Dermis blood vessel endothelial cell (primary cell): Measurements from ENCODE around the gene TTYH2. TPM values are rescaled to one million over a fixed set of nuclear protein-coding genes. Genes with fewer than 3 reads are reported as not detected.
"Not testable (repeated sequence)": the region's sequence is repeated elsewhere in the genome, so short reads cannot be mapped to it uniquely, and the experiment has no call there.

ENCODE experiments used
- DNase-seq: peaks from one replicate; pipeline ENCODE4 v3.0.0; 2010
- total RNA-seq: library from RNA; depleted of rRNA; stranded (reverse); fragments of >200 nt; gene quantifications from 2 replicates; pipeline ENCODE4 v1.2.3, GENCODE V29; 2014

The TTYH2 gene
- total RNA-seq, 1 donor from 2014 or later = 2.2 TPM

DNA sequence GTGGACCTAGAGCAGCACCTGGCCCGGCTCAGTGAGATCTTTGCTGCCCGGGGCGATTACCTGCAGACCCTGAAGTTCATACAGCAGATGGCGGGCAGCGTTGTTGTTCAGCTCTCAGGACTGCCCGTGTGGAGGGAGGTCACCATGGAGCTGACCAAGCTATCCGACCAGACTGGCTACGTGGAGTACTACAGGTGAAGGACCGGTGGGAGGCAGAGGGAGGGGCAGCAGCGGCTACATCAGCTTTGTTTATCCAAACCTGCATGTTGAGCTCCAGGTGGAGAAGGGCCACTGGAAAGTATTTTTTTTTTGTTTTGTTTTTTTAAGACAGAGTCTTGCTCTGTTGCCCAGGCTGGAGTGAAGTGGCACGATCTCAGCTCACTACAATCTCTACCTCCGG, 23.9 kb downstream of the TTYH2 start:
- no peak for DNase-seq

DNA sequence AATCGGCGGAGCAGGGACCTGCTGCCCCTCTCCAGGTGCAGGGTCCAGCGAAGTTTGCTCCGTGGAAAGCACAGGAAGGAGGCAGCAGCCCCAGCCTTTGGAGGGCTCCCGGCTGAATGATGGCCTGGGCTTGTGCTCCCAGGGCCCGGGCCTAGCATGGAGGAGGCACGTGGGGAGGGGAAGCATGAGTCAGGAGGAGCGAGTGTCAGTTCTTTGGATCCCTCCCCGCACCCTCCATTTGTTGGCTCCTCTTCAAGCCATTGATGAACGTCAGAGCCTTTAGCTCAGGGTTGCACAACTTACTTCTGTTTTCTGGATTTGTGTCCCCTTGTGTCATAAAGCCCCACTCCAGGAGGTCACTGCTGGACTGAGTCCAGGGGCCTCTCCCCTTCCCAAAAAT, 25.8 kb downstream of the TTYH2 start:
- DNase-seq = no peak

GRCh38 chr17:74240618-74241205, 27.3 kb downstream of the TTYH2 start:
- DNase-seq = no peak

DNA sequence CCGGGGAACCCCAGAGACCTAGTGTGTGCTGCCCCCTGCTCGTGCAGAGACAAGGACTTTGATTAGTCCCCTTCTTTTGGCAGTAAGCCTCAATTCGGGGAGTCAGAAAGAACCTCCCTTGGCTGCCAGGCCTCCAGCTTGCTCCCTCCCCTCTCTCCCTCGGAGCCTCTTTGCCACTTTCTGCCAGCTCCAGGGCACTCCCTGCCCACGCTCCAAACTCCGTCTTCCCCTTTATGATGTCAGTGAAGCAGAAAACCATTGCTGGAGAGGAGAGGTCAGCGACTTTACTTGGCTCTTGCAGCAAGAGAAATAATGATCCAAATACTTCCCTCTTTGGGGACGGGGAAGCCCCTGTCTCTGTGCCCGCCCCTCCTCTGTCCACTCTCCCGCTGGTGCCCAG, 28.1 kb downstream of the TTYH2 start:
- DNase-seq = no peak

GRCh38 chr17:74241847-74242246, 28.5 kb downstream of the TTYH2 start:
- no peak for DNase-seq

- no peak for DNase-seq
These were observed 29.8 kb downstream of the TTYH2 start for GRCh38 chr17:74243013-74243755.

DNA sequence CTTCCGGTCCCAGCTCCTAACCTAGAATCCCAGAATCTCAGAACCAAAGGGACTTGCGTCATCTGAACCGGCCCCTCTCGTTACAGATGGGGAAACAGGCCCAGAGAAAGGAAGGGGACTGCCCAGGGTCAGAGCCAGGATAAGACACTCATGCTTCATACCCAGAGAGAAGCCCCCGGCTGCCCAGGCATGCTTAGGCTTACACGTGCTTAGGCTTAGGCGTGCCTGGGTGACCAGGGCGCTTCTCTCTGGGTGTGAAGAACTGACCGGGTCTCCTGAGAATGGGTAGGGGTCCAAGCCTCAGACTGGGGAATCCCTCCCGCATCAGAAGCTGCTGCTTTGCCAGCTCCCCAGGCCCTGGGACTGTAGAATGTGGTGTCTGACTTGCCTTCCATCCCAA, 30.8 kb downstream of the TTYH2 start:
- no peak for DNase-seq

- DNase-seq = no peak
These were observed 31.2 kb downstream of the TTYH2 start for GRCh38 chr17:74244548-74244947.

- DNase-seq = no peak
These were observed 31.9 kb downstream of the TTYH2 start for GRCh38 chr17:74245145-74245831.

GRCh38 chr17:74245871-74246270, 32.5 kb downstream of the TTYH2 start:
- no peak for DNase-seq

- DNase-seq = no peak
These were observed 36.4 kb downstream of the TTYH2 start for GRCh38 chr17:74249590-74250270.

DNA sequence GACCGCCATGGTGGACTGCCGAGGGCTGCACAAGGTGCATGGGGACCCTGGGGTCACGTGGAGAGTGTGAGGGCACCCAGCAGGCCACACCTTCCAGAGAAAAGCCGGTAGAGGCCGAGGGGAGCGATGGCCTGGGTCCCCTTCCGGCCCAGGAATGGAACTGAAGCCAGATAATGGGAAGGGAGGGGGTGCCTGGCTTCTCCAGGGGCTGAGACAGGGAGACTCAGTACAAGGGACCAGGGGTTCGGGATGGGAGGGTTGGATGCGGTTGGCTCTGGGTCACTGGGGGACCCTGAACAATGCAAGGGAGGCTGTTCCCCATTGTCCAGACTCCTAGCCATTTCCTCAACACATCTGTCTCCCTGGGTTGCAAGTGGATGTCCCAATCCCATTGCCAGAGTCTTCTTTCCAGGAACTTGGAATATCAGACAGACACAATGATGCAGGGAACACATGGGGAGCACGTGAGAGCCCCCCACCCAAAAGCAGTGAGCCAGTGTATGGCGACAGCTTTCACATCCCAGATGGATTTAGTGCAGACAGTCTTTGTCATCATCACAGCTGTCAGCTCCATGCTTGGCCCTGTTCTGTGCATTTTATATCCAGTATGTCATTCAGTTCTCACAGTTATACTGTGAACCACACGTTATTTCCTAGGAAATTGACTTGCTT, 37.1 kb downstream of the TTYH2 start:
- DNase-seq = no peak

DNA sequence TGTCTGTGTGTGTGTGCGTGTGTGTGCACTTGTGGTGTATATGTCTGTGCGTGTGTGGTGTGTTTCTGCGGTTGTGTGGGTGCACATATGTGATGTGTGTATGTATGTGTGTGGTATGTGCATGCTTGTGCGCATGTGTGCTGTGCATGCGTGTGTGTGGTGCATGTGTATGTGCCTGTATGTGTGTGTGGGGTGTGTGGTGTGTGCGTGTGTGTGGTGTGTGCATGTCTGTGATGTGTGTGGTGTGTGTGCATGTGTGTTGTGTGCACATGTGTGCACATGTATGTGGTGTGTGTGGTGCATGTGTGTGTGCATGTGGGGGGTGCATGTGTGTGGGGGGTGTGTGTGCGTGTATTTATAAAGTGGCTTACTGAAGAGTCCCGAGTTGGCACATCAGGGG, 37.7 kb downstream of the TTYH2 start:
- no peak for DNase-seq

DNA sequence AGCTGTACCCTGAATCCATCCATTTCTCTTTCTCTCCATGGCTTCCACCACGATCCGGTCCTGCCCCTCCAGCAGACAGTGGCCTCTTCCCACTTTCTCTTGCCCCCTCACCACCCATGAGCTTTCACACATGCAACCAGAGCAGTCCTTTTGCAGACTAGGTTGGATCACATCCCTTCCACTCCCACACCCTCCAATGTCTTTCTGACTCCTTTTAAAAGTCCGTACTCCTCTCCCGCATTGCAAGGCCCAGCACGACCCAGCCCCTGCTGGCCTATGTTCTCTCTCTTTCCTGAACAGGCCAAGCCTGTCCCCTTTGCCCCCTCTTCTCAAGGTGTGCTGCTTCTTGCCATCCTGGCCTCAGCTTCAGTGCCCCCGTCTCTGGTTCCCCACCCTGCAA, 38.2 kb downstream of the TTYH2 start:
- DNase-seq = no peak

GRCh38 chr17:74252211-74252610, 38.8 kb downstream of the TTYH2 start:
- DNase-seq = no peak

DNA sequence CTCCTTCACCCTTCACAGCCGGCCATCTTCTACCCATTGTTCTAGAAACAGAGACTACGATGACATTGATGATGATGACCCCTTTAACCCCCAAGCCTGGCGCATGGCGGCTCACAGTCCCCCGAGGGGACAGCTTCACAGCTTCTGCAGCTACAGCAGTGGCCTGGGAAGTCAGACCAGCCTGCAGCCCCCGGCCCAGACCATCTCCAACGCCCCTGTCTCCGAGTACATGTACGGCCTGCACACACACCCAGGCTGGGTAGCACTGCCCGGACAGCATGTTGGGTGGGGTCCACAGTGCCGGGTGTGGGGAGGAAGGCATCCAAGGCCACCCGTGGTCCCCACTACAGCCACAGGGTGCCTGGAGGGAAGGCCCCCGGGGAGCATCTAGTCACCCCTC, 39.7 kb downstream of the TTYH2 start:
- DNase-seq = no peak

DNA sequence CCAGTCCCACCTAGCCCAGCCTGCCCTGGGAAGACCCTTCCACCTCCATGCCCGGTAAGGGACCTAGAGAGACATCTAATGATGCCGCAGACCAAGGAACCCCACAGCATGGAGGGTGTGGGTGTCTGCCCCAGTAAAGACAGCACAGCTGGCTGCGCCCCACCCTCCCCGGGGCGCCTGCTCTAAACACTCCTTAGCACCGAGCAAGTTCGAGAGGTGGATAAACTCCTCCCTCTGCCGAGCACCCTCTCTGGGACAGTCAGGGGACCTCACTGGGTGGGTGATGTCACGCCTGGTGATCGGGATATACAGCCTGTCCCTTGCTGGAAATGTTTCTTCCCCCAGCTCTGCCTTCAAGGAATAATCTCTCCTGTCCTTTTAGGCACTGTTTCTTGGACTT, 43.9 kb downstream of the TTYH2 start:
- no peak for DNase-seq

GRCh38 chr17:74259667-74260524, 46.5 kb downstream of the TTYH2 start:
- DNase-seq = no peak

DNA sequence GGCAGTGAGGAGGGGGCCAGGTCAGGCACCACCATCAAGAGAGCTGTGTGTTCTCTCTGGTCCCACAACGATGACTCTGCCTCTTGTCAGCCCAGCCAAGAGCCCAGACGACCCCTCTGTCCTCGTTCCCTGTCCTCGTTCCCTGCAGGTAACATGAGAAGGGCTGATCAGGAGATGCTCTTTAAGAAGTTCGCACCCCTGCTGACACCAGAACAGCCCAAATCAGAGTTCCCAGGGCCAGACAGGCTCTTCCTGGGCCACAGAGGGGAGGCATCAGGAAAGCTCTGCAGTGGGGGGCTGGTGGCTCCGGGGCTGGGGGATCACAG, 47.1 kb downstream of the TTYH2 start:
- no peak for DNase-seq

DNA sequence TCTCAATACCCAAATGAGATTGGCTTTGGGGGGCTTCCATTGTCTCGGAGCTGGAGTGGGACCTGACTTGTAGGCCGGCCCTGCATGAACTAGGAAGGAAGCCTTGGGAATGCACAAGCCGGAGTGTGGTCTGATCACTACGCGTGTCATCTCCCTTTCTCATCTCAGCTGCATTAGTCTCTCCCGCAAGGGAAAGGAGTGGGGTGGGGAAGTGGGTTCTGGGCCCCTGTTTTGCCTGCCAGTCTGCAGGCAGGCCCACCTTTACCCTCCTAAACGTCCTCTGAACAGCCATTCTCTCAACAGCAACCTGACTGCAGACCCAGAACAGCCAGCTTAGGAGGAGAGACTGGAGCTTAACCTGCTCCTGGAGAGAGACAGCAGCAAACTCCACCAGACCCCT, 49.2 kb downstream of the TTYH2 start:
- no peak for DNase-seq

DNA sequence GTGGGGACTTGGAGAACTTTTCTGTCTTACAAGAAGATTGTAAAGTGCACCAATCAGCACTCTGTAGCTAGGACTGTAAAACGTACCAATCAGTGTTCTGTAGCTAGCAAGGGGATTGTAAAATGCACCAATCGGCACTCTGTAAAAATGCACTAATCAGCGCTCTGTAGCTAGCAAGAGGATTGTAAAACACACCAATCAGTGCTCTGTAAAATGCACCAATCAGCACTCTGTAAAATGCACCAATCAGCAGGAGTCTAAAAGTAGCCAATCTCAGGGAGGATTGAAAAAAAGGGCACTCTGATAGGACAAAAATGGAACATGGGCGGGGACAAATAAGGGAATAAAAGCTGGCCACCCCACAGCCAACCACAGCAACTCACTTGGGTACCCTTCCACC, 53.7 kb downstream of the TTYH2 start:
- not testable (repeated sequence) for DNase-seq

DNA sequence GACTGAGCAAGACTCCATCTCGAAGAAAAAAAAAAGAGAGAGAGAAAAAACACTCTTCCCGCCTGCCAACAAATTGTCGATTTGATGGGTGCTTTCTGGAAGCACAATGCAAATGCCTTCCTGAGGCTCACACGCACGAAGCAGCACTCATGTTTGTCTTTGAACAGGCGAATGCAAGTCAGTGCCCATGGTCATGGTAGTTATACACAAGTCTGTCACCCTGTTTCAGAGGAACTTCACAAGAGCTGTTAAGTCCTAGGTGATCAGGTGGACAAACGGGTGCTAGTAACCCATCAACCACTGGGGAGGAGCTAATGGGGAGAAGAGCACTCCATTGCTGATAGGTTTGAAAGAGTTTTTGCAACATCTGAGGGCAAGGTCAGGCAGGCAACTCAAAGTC, 54.2 kb downstream of the TTYH2 start:
- DNase-seq = no peak
